OCI-LY3 (cell line): ENCODE results near the gene PCSK6.
"Not testable (repeated sequence)": the region's sequence is repeated elsewhere in the genome, so short reads cannot be mapped to it uniquely, and the experiment has no call there.

Experiments used
- H2AFZ ChIP-seq: fragments of 200-600, 300-600 bp; shearing (Covaris generic); 2 replicates; pipeline ENCODE4 v1.6.0; 2014; ENCODE audit warnings: antibody characterized with exemption, low read depth, low read length
- H3K27ac ChIP-seq: fragments of 200-600, 300-600 bp; sonication (generic); 2 replicates; pipeline ENCODE4 v1.5.1; 2014; ENCODE audit warnings: mild to moderate bottlenecking, low read length, moderate library complexity, mixed read lengths
- H3K27me3 ChIP-seq: fragments of 200-600, 300-600 bp; sonication (generic); 2 replicates; pipeline ENCODE4 v1.6.1; 2014; ENCODE audit warnings: low read depth, low read length, mixed read lengths
- H3K36me3 ChIP-seq: fragments of 200-600, 300-600 bp; sonication (generic); replicated peaks from 2 replicates; pipeline ENCODE3; 2014; ENCODE audit warnings: low read depth, low read length, mixed read lengths
- H3K4me1 ChIP-seq: fragments of 300-600, 200-600 bp; sonication (generic); 2 replicates; pipeline ENCODE4 v1.6.1; 2014; ENCODE audit warnings: low read length, mixed read lengths
- H3K4me2 ChIP-seq: fragments of 200-600, 300-600 bp; sonication (generic); 2 replicates; pipeline ENCODE4 v1.6.1; 2014; ENCODE audit warnings: low read length, mixed read lengths
- H3K4me3 ChIP-seq: fragments of 300-600, 200-600 bp; sonication (generic); 2 replicates; pipeline ENCODE4 v1.5.1; 2014; ENCODE audit warnings: antibody characterized with exemption, mild to moderate bottlenecking, low read length, moderate library complexity
- H3K79me2 ChIP-seq: fragments of 300-600, 200-600 bp; shearing (Covaris generic); 2 replicates; pipeline ENCODE4 v1.6.1; 2014; ENCODE audit warnings: mild to moderate bottlenecking, low read length, mixed read lengths
- H3K9ac ChIP-seq: fragments of 300-600, 200-600 bp; shearing (Covaris generic); 2 replicates; pipeline ENCODE4 v1.6.0; 2014; ENCODE audit warnings: mild to moderate bottlenecking, low read length, moderate library complexity
- H3K9me3 ChIP-seq: fragments of 200-600, 300-600 bp; shearing (Covaris generic); 2 replicates; pipeline ENCODE4 v1.6.1; 2014; ENCODE audit warnings: low read length, mixed read lengths; ENCODE audit not compliant: insufficient read depth
- H4K20me1 ChIP-seq: fragments of 200-600, 300-600 bp; sonication (generic); 2 replicates; pipeline ENCODE4 v1.6.1; 2016; ENCODE audit warnings: low read length, mixed read lengths; ENCODE audit not compliant: insufficient read depth
- CTCF ChIP-seq: fragments of 200-600, 300-600 bp; sonication (generic); IDR thresholded peaks from 2 replicates; pipeline ENCODE4 v1.5.1; 2014; ENCODE audit warnings: antibody characterized with exemption, low read length, low read depth
- EZH2phosphoT487 ChIP-seq: fragments of 200-600 bp; shearing (Covaris generic); IDR thresholded peaks from 2 replicates; pipeline ENCODE4 v1.6.1; 2018; ENCODE audit warnings: antibody characterized with exemption, mixed run types, low read depth

Gene PCSK6

GRCh38 chr15:101295607-101296161, 193.8 kb downstream of the PCSK6 start:
- Histone ChIP-seq H3K4me2 (peak overlapping the region; percentile 71), H3K36me3 (peaks cover 18% of the 10 kb centered on the region), H2AFZ (peak overlapping the region; percentile 71), H3K9ac (peak overlapping the region; percentile 73), H4K20me1 (peaks cover 31% of the 10 kb centered on the region), H3K4me3 (peak overlapping the region; percentile 98), H3K27me3 (no peaks in the 10 kb centered on the region), H3K9me3 (no peaks in the 10 kb centered on the region), H3K27ac (peak overlapping the region; percentile 35; the same call in 1 of the 2 replicates), H3K79me2 (peaks cover 44% of the 10 kb centered on the region), H3K4me1 (peaks cover 22% of the 10 kb centered on the region)
- TF ChIP-seq EZH2phosphoT487 (no peak), CTCF (no peak)

- H2AFZ ChIP-seq = peak within 1 kb of the TSS; percentile 71
- TF ChIP-seq CTCF (no peak), EZH2phosphoT487 (no peak)
- H3K9me3 ChIP-seq = no peaks in the 10 kb centered on the region
- peaks cover 37% of the 10 kb centered on the region for H4K20me1 ChIP-seq
- peak within 1 kb of the TSS; percentile 87 for H3K4me2 ChIP-seq
- H3K36me3 ChIP-seq = peaks cover 24% of the 10 kb centered on the region
- peaks cover 51% of the 10 kb centered on the region for H3K79me2 ChIP-seq
- H3K9ac ChIP-seq = peak within 1 kb of the TSS; percentile 97
- H3K4me3 ChIP-seq = peak within 1 kb of the TSS; percentile 98
- peaks cover 18% of the 10 kb centered on the region for H3K4me1 ChIP-seq
- H3K27ac ChIP-seq = peak within 1 kb of the TSS; percentile 84
- H3K27me3 ChIP-seq = no peaks in the 10 kb centered on the region
Measured at GRCh38 chr15:101294731-101295606, 194.5 kb downstream of the PCSK6 start, which contains the start of gene SNRPA1. Gene SNRPA1, minus strand, starts transcription at chr15:101295248. Its CDS starts 70 bp downstream, at chr15:101295178.

- peaks cover 52% of the 10 kb centered on the region for H4K20me1 ChIP-seq
- H3K9ac ChIP-seq = peak overlapping the region; percentile 97
- H3K4me1 ChIP-seq = peaks cover 18% of the 10 kb centered on the region
- no peaks in the 10 kb centered on the region for H3K27me3 ChIP-seq
- H3K79me2 ChIP-seq = peaks cover 70% of the 10 kb centered on the region
- no peak overlapping the region for H2AFZ ChIP-seq
- peaks cover 33% of the 10 kb centered on the region for H3K36me3 ChIP-seq
- TF ChIP-seq CTCF (no peak), EZH2phosphoT487 (no peak)
- H3K9me3 ChIP-seq = no peaks in the 10 kb centered on the region
- H3K4me3 ChIP-seq = peak overlapping the region; percentile 98
- peak overlapping the region; percentile 87 for H3K4me2 ChIP-seq
- H3K27ac ChIP-seq = peak overlapping the region; percentile 84
Measured at GRCh38 chr15:101293122-101293521, 196.4 kb downstream of the PCSK6 start.

- H3K27ac ChIP-seq = no peak overlapping the region
- peaks cover 68% of the 10 kb centered on the region for H3K36me3 ChIP-seq
- H3K4me3 ChIP-seq = no peak overlapping the region
- H4K20me1 ChIP-seq = peaks cover 66% of the 10 kb centered on the region
- H3K9ac ChIP-seq = no peak overlapping the region
- H3K79me2 ChIP-seq = peaks cover 85% of the 10 kb centered on the region
- no peaks in the 10 kb centered on the region for H3K9me3 ChIP-seq
- peaks cover 22% of the 10 kb centered on the region for H3K4me1 ChIP-seq
- TF ChIP-seq CTCF (peak; percentile 82), EZH2phosphoT487 (no peak)
- no peak overlapping the region for H3K4me2 ChIP-seq
- no peak overlapping the region for H2AFZ ChIP-seq
- no peaks in the 10 kb centered on the region for H3K27me3 ChIP-seq
Measured at GRCh38 chr15:101288905-101289513, 200.5 kb downstream of the PCSK6 start.

- Histone ChIP-seq H3K79me2 (peaks cover 70% of the 10 kb centered on the region), H3K36me3 (peaks cover 72% of the 10 kb centered on the region)
Measured at GRCh38 chr15:101287342-101287741, 202.2 kb downstream of the PCSK6 start.

More at GRCh38 chr15:101287342-101287741, 202.2 kb downstream of the PCSK6 start:
- H3K9me3 ChIP-seq, H3K9ac ChIP-seq, H3K27me3 ChIP-seq, H2AFZ ChIP-seq, H3K4me3 ChIP-seq, H3K4me2 ChIP-seq, H3K27ac ChIP-seq: not testable (repeated sequence)
- Histone ChIP-seq H4K20me1 (peaks cover 52% of the 10 kb centered on the region), H3K4me1 (peaks cover 21% of the 10 kb centered on the region)
